GM18507 (cell line): ENCODE data around the gene RCC2.
A peak's percentile ranks its signal among the peaks of the same experiment; 100 is the strongest.
"Not testable (repeated sequence)": the region's sequence is repeated elsewhere in the genome, so short reads cannot be mapped to it uniquely, and the experiment has no call there.

Experiments
- DNase-seq: peaks from one replicate; pipeline ENCODE4 v3.0.0; 2011; ENCODE audit warnings: low read depth; ENCODE audit not compliant: insufficient read length; ENCODE audit errors: extremely low spot score
- FAIRE-seq: peaks from 2 replicates; lab custom pipeline; 2011; peaks lifted over from hg19 to GRCh38; lab: Jason Lieb, UNC

RCC2 gene

DNA sequence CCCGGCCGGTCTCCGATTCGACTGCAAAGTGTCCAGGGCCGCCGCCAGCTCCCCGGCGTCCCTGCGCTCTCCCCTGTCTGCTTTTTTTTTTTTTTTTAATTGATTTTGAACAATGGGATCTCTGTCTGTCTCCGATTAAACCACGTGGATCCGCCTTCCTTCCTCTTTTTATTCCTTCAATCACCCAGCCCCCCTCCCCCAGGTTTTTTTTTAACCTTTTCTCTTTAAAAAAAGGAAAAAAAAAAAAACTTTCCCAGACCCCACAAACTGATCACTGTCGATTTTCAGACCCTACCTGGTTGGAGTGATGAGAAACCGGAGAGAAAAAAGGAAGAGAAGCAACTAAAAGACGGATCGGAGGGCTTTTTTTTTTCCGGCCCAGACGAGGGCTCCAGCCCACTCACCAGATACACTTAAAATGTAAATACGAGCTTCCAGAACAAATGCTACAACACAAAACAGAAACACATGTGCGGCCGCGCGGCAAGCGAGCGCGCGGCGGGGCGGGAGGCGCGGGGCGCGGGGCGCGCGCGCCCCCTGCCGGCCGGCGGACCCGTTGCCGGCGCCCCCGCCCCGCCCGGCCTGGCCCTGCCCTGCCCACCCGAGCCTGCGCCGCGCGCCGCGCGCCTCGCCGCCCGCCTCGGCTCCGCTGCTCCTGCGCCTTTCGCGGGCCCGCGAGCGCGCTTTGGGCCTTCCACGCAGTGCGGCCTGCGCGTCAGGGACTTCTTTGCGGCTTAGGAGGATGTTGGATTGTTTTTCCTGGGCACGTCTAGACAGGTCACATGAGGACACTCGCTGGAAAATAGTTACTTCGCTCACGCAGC lies at the start of gene RCC2:
Gene RCC2, minus strand, starts transcription at position 428 of the 824 bp plus-strand sequence. CDS start 1,163 bp downstream, outside the sequence.
- DNase-seq (peak; percentile 75), FAIRE-seq (peak; percentile 35)

DNA sequence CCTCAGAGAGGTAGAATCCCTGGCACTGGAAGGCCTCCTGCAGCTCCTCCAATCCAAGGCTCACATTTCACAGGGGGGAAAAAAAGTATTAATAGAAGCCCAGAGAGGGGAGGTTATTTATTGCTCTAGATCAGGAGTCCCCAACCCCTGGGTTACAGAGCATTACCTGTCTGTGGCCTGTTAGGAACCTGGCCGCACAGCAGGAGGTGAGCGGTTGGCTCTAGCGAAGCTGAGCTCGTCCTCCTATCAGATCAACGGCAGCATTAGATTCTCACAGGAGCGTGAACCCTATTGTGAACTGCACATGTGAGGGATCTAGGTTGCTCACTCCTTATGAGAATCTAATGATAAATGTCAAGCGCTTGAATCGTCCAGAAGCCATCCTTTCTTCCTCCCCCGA lies 46.8 kb upstream of the RCC2 start:
- FAIRE-seq (no peak), DNase-seq (no peak)

DNA sequence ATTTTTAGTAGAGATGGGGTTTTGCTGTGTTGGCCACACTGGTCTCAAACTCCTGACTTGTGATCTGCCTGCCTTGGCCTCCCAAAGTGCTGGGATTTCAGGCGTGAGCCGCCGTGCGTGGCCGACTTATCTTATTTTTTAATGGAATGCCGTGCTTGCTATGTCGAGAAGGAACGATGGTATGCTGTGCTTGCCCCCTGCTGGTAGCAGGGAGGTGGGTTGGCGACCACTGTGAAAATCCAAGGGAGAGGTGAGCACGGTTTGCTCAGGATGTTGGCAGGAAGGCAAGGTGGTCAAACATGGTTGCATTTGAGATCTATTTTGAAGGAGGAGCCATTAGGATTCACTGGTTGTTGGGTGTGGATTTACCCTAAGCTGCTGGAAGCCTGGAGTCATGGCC lies 45.8 kb upstream of the RCC2 start:
- FAIRE-seq (no peak), DNase-seq (no peak)

DNA sequence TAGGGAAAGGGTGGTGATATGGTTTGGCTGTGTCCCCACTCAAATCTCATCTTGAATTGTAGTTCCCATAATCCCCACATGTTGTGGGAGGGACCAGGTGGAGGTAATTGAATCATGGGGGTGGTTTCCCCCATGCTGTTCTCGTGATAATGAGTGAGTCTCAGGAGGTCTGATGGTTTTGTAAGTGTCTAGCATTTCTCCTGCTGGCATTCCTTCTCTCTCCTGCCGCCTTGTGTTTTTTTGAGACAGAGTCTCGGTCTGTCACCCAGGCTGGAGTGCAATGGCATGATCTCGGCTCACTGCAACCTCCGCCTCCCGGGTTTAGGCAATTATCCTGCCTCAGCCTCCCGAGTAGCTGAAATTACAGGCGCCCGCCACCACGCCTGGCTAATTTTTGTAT lies 42.5 kb upstream of the RCC2 start:
- not testable (repeated sequence) for FAIRE-seq

GRCh38 chr1:17480846-17481245 lies 41.4 kb upstream of the RCC2 start:
- DNase-seq: no peak
- FAIRE-seq: no peak

More for the DNA sequence above, 42.5 kb upstream of the RCC2 start:
- not testable (repeated sequence) for DNase-seq

- FAIRE-seq: no peak
- DNase-seq: no peak
Observed at GRCh38 chr1:17475752-17476151, 36.3 kb upstream of the RCC2 start.

- DNase-seq, FAIRE-seq: not testable (repeated sequence)
Observed at GRCh38 chr1:17474836-17475555, 35.5 kb upstream of the RCC2 start.

- DNase-seq (no peak), FAIRE-seq (no peak)
Observed at GRCh38 chr1:17472814-17473213, 33.3 kb upstream of the RCC2 start.

- DNase-seq (no peak), FAIRE-seq (no peak)
Observed at GRCh38 chr1:17471393-17471792, 31.9 kb upstream of the RCC2 start.

DNA sequence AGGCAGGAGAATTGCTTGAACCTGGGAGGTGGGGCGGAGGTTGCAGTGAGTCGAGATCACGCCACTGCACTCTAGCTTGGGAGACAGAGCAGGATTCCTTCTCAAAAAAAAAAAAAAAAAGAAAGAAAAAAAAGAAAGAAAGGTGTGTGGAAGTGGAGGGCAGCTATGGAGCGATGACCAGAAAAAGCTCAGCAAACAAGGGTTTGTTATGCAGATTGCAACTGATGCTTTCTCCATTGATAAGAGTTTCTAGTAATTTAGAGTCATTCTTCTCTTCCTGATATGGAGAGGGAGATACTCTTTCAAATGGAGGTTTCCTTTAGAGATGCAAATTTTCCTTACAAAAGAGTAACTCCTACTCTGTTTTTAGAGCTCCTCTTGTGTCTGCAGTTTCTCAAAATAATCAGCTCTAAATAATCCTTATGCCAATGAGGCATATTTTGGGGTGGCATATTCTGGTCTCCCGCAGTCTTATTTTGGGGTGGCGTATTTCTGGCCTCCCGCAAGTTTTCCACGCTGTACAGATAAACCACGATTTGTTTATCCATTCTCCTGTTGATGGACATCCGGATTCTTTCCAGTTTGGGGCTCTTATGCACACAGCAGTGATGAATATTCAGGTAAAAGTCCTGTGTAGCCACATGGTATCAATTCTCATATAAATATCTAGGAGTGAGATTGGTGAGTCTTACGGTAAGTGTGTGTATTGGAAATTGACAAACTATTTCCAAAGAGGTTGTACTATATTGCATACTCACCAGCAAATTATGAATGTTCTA lies 30.7 kb upstream of the RCC2 start:
- no peak for DNase-seq
- no peak for FAIRE-seq

DNA sequence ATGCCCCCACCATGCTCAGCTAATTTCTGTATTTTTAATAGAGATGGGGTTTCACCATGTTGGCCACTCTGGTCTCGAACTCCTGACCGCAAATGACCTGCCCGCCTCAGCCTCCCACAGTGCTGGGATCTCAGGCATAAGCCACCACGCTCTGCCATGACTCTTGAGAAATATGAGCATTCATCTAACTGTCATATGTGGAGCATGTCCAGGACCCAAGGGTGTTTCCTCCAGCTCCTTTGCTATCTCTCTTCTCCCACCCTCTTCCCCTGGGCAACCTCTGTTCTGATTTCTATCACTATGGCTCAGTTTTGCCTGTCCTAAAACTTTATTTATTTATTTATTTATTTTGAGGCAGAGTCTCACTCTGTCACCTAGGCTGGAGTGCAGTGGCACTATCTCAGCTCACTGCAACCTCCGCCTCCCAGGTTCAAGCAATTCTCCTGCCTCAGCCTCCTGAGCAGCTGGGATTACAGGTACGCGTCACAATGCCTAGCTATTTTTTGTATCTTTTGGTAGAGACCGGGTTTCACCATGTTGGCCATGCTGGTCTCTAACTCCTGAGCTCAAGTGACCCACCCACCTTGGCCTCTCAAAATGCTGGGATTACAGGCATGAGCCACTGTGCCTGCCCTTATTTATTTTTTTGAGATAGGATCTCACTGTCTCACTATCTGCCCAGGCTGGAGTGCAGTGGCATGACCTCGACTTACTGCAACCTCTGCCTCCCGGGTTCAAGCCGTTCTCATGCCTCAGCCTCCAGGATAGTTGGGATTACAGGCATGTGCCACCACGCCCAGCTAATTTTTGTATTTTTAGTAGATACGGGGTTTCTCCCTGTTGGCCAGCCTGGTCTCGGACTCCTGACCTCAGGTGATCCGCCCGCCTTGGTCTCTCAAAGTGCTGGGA lies 29.1 kb upstream of the RCC2 start:
- not testable (repeated sequence) for FAIRE-seq, DNase-seq

GRCh38 chr1:17466359-17466758 lies 26.9 kb upstream of the RCC2 start:
- no peak for DNase-seq
- no peak for FAIRE-seq

DNA sequence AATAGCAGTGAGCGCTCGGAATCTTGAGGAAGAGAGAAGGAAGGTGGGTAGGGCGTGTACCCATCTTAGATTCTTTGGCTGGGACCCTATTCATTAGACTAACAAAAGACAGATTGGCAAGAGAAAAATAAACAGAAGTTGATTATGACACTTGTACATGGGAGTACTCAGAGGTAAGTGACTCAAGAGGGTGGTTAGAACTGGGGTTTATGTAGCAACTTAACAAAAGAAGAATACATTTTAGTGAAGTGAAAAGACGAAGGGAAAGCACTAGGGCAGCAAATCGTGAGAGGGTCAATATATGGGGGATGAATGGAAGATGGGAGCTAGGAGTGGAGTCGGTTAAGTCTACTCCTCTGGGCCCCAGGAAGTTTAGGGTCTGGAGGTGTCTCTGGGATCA lies 25.8 kb upstream of the RCC2 start:
- FAIRE-seq (no peak), DNase-seq (no peak)

GRCh38 chr1:17463991-17464390 lies 24.5 kb upstream of the RCC2 start:
- FAIRE-seq: no peak
- no peak for DNase-seq

DNA sequence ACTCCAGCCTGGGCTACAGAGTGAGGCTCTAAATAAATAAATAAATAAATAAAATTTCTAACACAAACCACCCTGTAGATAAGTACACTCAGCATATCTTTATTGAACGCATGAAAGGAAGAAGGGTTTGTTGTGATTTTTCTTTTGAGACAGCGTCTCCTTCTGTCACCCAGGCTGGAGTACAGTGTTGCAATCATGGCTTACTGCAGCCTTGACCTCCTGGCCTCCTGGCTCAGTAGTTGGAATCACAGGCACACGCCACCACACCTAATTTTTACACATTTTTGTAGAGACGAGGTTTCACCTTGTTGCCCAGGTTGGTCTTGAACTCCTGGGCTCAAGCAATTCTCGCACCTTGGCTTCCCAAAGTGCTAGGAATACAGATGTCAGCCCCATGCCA lies 23.2 kb upstream of the RCC2 start:
- DNase-seq (no peak), FAIRE-seq (no peak)

DNA sequence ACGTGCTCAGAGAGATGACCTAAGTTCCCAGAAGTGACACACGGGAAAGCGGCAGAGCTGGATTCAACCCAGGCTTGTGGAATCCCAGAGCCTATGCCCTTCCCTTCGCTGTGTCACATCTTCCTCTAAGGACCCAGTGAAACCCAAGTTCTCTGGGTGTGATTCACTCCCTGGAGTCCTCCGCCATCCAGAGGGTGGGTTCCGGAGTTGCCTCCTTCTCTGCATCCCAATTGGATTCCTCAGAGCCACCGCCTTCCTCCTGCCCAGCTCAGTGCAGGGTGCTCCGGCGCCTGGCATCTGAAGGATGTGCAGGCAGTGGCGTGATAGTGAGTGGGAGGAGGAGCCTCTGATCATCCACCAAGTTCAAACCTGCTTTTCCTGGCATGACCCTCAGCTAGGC lies 20.7 kb upstream of the RCC2 start:
- DNase-seq (no peak), FAIRE-seq (no peak)

DNA sequence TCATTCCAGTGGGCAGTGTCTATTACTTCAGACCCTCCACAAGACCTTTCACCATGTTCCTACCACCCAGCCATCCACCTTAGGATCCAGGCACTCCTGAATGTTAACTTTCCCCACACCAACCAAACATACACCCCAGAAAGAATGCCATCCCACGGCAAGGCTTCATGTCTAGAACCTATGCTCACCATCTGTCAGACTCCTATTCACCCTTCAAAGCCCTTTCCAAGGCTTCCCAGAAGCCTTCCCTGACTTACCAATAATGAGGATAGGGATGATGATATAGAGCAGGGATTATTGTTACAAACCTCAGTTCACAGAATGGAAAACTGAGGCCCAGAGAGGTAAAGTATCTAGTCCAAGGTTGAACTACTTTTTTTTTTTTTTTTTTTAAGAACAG lies 19.3 kb upstream of the RCC2 start:
- FAIRE-seq (no peak), DNase-seq (no peak)

- no peak for FAIRE-seq
- no peak for DNase-seq
Observed at GRCh38 chr1:17452686-17453085, 13.2 kb upstream of the RCC2 start.

DNA sequence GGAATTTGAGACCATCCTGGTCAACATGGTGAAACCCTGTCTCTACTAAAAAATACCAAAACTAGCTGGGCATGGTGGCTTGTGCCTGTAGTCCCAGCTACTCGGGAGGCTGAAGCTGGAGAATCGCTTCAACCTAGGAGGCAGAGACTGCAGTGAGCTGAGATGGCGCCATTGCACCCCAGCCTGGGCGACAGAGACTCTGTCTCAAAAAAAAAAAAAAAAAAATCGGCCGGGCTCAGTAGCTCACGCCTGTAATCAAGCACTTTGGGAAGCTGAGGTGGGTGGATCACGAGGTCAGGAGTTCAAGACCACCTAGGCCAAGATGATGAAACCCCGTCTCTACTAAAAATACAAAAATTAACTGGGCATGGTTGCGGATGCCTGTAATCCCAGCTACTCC lies 12.7 kb upstream of the RCC2 start:
- not testable (repeated sequence) for FAIRE-seq, DNase-seq
